Peyer's patch (tissue), 4 donors: ENCODE results near the gene ILF2.

Experiments used
- CTCF ChIP-seq, 6 experiments: fragments of 450-650 bp in 4 of 6; fragments of 200-600 bp in 2 of 6; sonication (generic) in 1 of 6; IDR thresholded peaks; one replicate each; pipeline ENCODE4 v1.5.1; 2017 to 2019; ENCODE audit warnings: antibody characterized with exemption in 6 of 6, mild to moderate bottlenecking in 3 of 6, moderate library complexity in 1 of 6
- POLR2A ChIP-seq, 2 donors: fragments of 450-650 bp; IDR thresholded peaks; one replicate each; pipeline ENCODE4 v1.5.1; 2017; ENCODE audit warnings: antibody characterized with exemption in 2 of 2, mild to moderate bottlenecking in 2 of 2, moderate library complexity in 2 of 2

- TF ChIP-seq CTCF (IDR thresholded peaks at IDR 0.05) (no peak), POLR2A (IDR thresholded peaks at IDR 0.05) (no peak)
Measured at GRCh38 chr1:153626477-153626903, 44.3 kb downstream of the ILF2 start.
